Keratinocyte (primary cell): ENCODE data around the gene FAM50A.

ENCODE experiments used
- CTCF ChIP-seq, 3 experiments: IDR thresholded peaks in 1 of 3; conservative IDR thresholded peaks in 1 of 3; optimal IDR thresholded peaks in 1 of 3; 2 replicates in 2 of 3; 3 replicates in 1 of 3; pipeline versions ENCODE3 to v1.5.1; 2011; ENCODE audit warnings: low read length in 3 of 3, mild to moderate bottlenecking in 3 of 3, moderate library complexity in 2 of 3, control low read depth in 1 of 3, inconsistent platforms in 1 of 3; ENCODE audit not compliant: insufficient read depth in 2 of 3; ENCODE audit errors: extremely low read depth in 1 of 3
- EZH2 ChIP-seq: IDR thresholded peaks from one replicate; pipeline ENCODE4 v1.6.1; 2012; ENCODE audit warnings: inconsistent platforms, mild to moderate bottlenecking, low read length, moderate library complexity

- TF ChIP-seq CTCF (optimal IDR thresholded peaks at IDR 0.05 in 1 of 3, IDR thresholded peaks at IDR 0.05 in 1 of 3, conservative IDR thresholded peaks at IDR 0.05 in 1 of 3; ENCODE audit: extremely low read depth in 1 of 3, insufficient read depth in 2 of 3, low read length in 3 of 3), result no peak
- TF ChIP-seq EZH2, result no peak
Measured at GRCh38 chrX:154459832-154460231, 15.9 kb downstream of the FAM50A start.
